Memory B cell (primary cell): Measurements from ENCODE around the gene TENT4B.

Experiments
- ATAC-seq: fragments of 150-1000 bp; cut with Tn5 transposase; 2 replicates; pipeline ENCODE4 v1.10.0; 2021; ENCODE audit warnings: low read depth, mild to moderate bottlenecking, moderate library complexity
- DNase-seq, 2 donors: peaks; one replicate each; pipeline ENCODE4 v3.0.0; 2022; ENCODE audit warnings: low spot score in 2 of 2
- H3K27ac Mint-ChIP-seq: one replicate; pipeline ENCODE4 v1.8.0; 2022; ENCODE audit warnings: mild to moderate bottlenecking, moderate library complexity, mixed read lengths
- H3K27me3 Mint-ChIP-seq: one replicate; pipeline ENCODE4 v1.8.0; 2022; ENCODE audit warnings: mixed read lengths
- H3K36me3 Mint-ChIP-seq: one replicate; pipeline ENCODE4 v1.8.0; 2022; ENCODE audit warnings: mild to moderate bottlenecking, mixed read lengths
- H3K4me1 Mint-ChIP-seq: one replicate; pipeline ENCODE4 v1.8.0; 2022; ENCODE audit warnings: mixed read lengths
- H3K4me3 Mint-ChIP-seq: one replicate; pipeline ENCODE4 v1.8.0; 2022; ENCODE audit warnings: mild to moderate bottlenecking, moderate library complexity, mixed read lengths
- H3K9me3 Mint-ChIP-seq: one replicate; pipeline ENCODE4 v1.8.0; 2022; ENCODE audit warnings: mixed read lengths

The TENT4B gene

DNA sequence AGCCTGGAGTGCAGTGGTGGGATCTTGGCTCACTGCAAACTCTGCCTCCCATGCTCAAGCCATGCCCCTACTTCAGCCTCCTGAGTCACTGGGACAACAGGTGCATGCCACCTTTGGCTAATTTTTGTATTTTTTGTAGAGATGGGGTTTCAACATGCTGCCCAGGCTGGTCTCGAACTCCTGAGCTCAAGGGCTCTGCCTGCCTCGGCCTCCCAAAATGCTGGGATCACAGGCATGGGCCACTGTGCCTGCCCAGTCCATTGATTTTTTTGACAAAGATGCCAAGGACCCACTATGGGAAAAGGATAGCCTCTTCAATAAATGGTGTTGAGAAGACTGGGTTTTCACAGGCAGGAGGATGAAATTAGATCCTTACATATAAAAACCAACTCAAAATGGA is 102.4 kb downstream of the TENT4B start:
- Mint-ChIP-seq H3K9me3 (no peaks in the 10 kb centered on the region), H3K36me3 (no peaks in the 10 kb centered on the region), H3K27ac (no peak overlapping the region), H3K27me3 (no peaks in the 10 kb centered on the region), H3K4me3 (no peak overlapping the region), H3K4me1 (peaks cover 5% of the 10 kb centered on the region)
- no peak for ATAC-seq
- no peak for DNase-seq

GRCh38 chr16:50256604-50257003 is 103.5 kb downstream of the TENT4B start:
- Mint-ChIP-seq H3K4me3 (no peak overlapping the region), H3K36me3 (no peaks in the 10 kb centered on the region), H3K27ac (no peak overlapping the region), H3K9me3 (no peaks in the 10 kb centered on the region), H3K4me1 (peaks cover 5% of the 10 kb centered on the region), H3K27me3 (peaks cover 1% of the 10 kb centered on the region)
- DNase-seq (no peak), ATAC-seq (no peak)

GRCh38 chr16:50257876-50258275 is 104.8 kb downstream of the TENT4B start:
- ATAC-seq: no peak
- H3K9me3 Mint-ChIP-seq: no peaks in the 10 kb centered on the region
- H3K27ac Mint-ChIP-seq: no peak overlapping the region
- H3K27me3 Mint-ChIP-seq: peaks cover 1% of the 10 kb centered on the region
- no peaks in the 10 kb centered on the region for H3K36me3 Mint-ChIP-seq
- H3K4me3 Mint-ChIP-seq: no peak overlapping the region
- DNase-seq: no peak
- peaks cover 5% of the 10 kb centered on the region for H3K4me1 Mint-ChIP-seq

DNA sequence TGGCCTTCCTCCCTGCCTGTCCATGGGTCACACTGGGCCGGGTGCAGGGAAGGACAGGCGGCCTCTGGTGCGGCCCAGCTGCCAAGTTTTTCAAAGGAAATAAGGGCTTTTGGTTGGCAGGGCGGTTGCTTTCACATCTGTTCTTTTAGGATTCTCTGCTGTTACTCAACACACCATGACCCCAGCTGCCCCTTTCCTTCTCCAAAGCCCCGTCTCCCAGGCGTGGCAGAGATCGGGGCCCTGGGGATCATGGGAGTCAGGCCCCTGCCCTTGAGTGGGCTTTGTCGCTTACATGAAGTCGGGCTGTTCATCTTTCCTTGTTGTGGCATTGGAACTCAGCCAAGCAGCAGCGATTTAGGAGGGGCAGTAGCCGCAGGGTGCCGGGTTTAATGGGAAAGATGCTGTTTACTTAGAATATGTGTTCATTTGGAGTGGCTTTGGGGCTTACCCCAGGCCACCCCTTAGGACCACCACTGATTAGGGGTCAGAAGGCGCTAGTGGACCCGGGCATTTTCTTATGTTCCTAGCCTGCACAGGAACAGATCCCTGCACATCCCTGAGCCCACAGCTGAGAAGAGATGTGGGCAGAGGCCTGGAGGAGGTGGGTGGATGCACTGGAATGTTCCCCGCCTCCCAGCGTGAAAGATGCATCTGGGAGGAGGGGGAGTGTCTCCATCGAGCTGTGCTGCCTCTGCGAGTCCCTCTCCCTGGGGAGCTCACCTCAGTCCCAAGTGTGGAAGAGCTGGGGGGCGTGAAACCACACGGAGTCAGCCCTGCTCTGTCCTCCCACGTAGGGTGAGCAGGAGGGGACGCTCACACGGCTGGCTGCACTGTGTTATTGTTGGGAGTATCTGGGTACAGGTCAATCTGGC is 106.5 kb downstream of the TENT4B start:
- no peaks in the 10 kb centered on the region for H3K9me3 Mint-ChIP-seq
- ATAC-seq (no peak), DNase-seq (no peak)
- H3K27me3 Mint-ChIP-seq: peaks cover 1% of the 10 kb centered on the region
- H3K4me3 Mint-ChIP-seq: no peak overlapping the region
- H3K36me3 Mint-ChIP-seq: no peaks in the 10 kb centered on the region
- no peak overlapping the region for H3K27ac Mint-ChIP-seq
- H3K4me1 Mint-ChIP-seq: peaks cover 11% of the 10 kb centered on the region

DNA sequence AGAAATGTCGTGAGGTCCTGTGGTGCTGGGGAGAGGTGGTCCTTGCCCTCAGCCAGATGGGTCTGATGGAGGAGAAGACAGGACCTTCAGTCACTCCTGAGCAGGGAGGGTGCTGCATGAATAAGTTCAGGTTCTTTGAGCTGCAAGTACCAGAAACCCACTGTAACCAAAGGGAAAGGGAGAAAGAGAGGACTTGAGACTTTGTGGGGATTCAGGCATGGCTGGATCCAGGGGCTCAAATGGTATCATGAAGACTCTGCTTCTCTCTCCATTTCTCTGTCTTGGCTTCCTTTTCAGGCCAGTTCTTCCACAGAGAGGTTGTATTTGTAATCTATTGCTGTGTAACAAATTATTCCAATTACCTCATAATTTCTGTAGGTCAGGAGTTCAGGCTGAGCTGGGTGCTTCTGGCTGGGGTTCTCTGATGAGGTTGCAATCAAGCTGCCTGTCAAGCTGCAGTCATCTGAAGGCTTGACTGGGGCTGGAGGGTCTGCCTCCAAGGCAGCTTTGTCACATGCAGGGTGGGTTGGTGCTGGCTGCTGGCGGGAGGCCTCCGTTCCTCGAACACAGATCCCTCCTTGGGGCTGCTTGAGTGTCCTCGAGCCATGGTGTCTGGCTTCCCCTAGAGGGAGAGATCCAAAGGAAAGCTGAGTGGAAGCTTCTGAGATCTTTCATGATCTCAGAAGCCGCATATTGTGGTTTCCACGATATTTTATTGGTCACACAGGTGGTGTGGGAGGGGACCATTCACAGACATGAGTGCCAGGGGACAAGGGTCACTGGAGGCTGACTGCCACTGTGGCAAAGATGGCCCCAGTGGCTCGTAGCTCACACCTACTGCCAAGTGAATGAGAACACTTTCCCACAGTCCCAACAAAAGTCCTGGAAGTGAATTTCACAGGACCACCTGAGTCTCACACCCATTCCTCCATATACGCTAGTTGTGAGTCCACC is 107.4 kb downstream of the TENT4B start:
- Mint-ChIP-seq H3K27me3 (peaks cover 1% of the 10 kb centered on the region), H3K27ac (no peak overlapping the region), H3K4me1 (peaks cover 17% of the 10 kb centered on the region), H3K4me3 (no peak overlapping the region), H3K36me3 (no peaks in the 10 kb centered on the region), H3K9me3 (no peaks in the 10 kb centered on the region)
- ATAC-seq: no peak
- DNase-seq: no peak

- ATAC-seq (no peak), DNase-seq (no peak)
- Mint-ChIP-seq H3K4me3 (no peak overlapping the region), H3K27ac (no peak overlapping the region), H3K4me1 (peaks cover 22% of the 10 kb centered on the region), H3K9me3 (no peaks in the 10 kb centered on the region), H3K27me3 (peaks cover 1% of the 10 kb centered on the region), H3K36me3 (no peaks in the 10 kb centered on the region)
Observed at GRCh38 chr16:50261160-50261706, 108.1 kb downstream of the TENT4B start.

DNA sequence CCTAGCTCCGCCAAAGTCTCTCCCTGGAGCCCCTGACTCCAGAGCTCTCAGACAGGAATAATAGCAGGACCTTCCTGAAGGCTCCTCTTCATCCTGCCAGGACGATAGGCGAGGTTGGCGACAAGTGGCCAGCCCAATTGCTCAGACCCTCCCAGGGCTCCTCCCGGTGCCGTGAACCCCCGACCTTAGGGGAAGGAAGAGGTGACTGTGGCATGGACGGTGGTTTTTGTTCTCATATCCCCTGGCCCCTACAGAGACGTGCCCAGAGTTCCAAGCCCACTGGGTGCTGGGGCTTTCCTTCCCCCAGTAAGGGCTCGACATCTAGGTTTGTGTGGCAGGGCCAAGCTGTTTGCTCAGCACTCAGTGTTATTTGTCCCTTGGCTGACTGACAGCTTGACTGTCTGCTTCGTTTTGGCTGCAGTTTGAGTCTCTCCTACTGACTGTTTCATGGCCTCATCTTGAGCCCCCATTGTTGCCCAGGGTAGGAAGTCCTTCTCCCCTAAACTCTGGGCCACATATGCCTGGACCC is 108.7 kb downstream of the TENT4B start:
- H3K27ac Mint-ChIP-seq: no peak overlapping the region
- no peak for ATAC-seq
- H3K4me1 Mint-ChIP-seq: peaks cover 23% of the 10 kb centered on the region
- H3K27me3 Mint-ChIP-seq: peaks cover 1% of the 10 kb centered on the region
- no peak for DNase-seq
- H3K9me3 Mint-ChIP-seq: no peaks in the 10 kb centered on the region
- H3K36me3 Mint-ChIP-seq: no peaks in the 10 kb centered on the region
- no peak overlapping the region for H3K4me3 Mint-ChIP-seq

GRCh38 chr16:50263060-50263909 is 110.2 kb downstream of the TENT4B start:
- DNase-seq (no peak), ATAC-seq (no peak)
- Mint-ChIP-seq H3K4me3 (no peak overlapping the region), H3K27ac (no peak overlapping the region), H3K36me3 (no peaks in the 10 kb centered on the region), H3K9me3 (no peaks in the 10 kb centered on the region), H3K4me1 (peaks cover 31% of the 10 kb centered on the region), H3K27me3 (peaks cover 1% of the 10 kb centered on the region)

GRCh38 chr16:50263940-50264929 is 111.1 kb downstream of the TENT4B start:
- Mint-ChIP-seq H3K9me3 (no peaks in the 10 kb centered on the region), H3K36me3 (no peaks in the 10 kb centered on the region), H3K4me1 (peaks cover 38% of the 10 kb centered on the region), H3K27ac (no peak overlapping the region), H3K4me3 (no peak overlapping the region), H3K27me3 (peaks cover 1% of the 10 kb centered on the region)
- ATAC-seq: no peak
- no peak for DNase-seq

GRCh38 chr16:50265260-50265659 is 112.2 kb downstream of the TENT4B start:
- Mint-ChIP-seq H3K36me3 (no peaks in the 10 kb centered on the region), H3K27me3 (peaks cover 1% of the 10 kb centered on the region), H3K9me3 (no peaks in the 10 kb centered on the region), H3K4me1 (peaks cover 43% of the 10 kb centered on the region), H3K4me3 (peak overlapping the region; percentile 68), H3K27ac (peak overlapping the region; percentile 88)
- ATAC-seq (peak; percentile 65), DNase-seq (no peak)

- Mint-ChIP-seq H3K4me1 (peaks cover 46% of the 10 kb centered on the region), H3K4me3 (peak overlapping the region; percentile 90), H3K27me3 (peaks cover 1% of the 10 kb centered on the region), H3K27ac (peak overlapping the region; percentile 88), H3K36me3 (no peaks in the 10 kb centered on the region), H3K9me3 (no peaks in the 10 kb centered on the region)
- no peak for DNase-seq
- ATAC-seq: no peak
Observed at GRCh38 chr16:50265716-50266336, 112.7 kb downstream of the TENT4B start.
